GM19238 (cell line): ENCODE data around the gene HOXB6.

ENCODE experiments used
- DNase-seq: peaks from one replicate; pipeline ENCODE4 v3.0.0; 2011; ENCODE audit warnings: low spot score; ENCODE audit not compliant: insufficient read length

Gene HOXB6

DNA sequence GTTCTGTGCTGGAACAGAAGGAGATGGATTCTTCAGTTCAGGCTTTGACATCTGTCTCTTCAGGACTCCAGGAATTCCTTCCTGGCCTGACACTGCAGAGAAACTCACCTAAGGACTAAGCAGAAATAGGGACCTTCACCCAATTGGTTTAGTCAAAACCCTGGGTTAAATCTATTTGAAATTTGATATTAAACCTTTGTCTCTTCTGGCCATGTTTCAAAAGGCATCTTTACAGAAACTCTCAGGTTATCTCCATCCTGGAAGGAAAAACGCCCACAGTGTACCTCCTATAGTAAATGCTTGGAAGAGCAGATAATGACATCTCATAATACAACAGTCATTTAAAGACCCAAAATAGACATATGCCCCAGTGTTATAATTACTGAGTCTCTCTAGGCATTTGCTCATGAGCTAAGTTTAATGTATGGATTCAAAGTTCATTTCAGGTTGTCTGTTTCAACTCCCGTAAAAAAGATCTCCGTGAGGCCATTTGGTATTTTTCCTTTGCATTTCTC, 21.0 kb downstream of the HOXB6 start:
- no peak for DNase-seq

DNA sequence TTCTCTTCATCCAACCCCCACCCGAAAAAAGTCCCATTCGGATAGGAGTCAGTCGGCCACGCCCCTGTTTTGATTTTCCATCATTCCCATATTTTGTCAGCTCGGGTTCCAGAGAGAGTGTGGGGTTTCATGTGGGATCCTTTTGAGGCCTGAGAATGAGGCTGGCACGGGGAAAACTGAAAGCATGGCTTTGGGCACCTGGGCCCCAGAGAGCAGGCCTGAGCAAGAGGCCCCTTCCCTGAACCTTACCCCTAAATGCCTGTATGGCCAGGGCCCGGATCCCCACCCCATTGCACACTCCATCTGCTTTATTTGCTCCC, 22.1 kb downstream of the HOXB6 start:
- no peak for DNase-seq

DNA sequence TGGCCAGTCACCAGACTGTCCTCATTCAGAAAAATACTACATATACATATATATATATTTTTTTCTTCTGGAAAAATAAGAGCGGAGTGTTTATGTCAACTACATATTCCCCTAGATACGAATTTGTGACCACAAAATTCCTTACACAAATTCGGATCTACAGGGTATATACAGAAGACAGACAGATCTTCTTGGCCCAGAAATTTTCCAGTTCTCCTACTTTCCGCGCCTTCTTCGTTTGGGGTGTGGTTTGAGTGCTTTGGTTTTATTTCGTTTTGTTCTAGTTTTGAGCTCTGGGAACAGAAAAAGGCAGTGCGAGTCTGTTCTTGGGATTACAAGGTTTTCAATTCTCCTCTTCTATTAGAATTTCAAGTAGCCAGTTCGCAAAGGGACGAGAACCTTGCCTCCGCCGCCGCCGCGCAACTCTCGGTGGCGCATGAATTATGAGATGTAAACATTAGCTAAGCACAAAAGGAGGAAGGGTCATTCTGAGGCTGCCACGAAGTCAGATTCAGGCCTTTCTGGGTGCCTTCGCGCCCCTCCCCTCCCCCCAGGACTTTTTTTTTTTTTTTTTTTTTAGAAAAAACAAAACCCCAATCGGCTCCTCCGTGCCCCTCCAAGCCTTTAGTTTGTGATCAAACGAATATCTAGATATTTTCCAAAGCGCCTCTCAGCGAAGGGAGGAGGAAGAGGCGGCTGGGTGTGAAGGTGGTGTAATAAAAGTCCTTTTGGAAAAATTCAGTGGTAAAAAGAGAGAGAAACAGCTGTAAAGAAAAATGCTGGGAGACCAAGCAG, 24.8 kb downstream of the HOXB6 start:
- no peak for DNase-seq

DNA sequence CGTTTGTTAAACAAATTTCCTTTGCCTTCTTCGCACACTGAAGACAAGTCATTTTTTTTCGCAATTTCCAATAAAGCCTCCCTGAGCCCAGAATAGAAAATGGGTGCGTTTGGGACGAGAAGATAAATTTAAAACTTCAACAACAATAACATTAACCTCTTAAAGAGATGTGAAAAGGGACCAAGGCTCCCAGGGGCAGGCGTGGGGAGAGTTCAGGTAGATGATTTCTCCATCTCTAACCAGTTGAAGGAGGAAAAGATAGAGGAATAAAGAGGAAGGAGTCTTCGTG, 25.4 kb downstream of the HOXB6 start:
- DNase-seq, result no peak

DNA sequence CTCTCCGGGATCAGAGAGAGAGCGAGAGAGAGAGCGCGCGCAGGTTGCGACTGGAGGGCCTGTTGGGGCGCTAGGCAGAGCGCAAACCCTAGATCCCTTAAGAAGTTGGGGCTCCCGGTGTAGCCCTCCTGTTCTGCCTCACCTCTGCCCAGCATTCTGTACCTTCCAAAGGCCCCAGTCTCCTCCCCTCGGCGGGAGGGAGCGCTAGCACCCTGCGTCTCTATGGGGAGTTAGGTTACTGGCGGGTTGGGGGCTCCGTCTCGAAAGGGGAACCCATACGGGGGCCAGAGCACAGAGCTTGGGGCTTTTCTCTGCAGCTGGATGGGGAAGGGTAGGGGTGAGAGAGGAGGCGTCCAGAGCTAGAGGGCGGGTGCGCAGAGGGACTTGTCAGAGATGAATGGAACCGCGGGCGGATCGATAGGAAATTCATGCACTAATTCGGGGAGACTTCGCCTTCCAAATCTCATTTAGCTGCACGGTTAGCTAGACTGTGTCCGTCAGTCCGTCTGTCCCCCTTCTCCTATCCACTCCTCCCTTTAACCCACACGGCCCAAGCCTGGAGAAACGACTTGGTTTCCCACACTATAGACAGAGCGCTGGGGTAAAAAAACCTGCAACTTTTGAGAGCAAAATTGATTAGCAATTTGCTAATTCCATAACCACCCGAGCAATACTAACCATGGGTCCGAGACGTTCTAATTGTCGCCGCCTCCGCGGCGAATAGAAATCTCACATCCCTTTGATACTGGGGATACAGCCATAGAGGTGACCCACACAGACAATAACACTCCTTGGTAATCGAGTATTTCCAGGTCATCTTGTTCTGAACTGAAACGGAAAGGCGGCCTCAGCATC, 25.9 kb downstream of the HOXB6 start:
- no peak for DNase-seq

DNA sequence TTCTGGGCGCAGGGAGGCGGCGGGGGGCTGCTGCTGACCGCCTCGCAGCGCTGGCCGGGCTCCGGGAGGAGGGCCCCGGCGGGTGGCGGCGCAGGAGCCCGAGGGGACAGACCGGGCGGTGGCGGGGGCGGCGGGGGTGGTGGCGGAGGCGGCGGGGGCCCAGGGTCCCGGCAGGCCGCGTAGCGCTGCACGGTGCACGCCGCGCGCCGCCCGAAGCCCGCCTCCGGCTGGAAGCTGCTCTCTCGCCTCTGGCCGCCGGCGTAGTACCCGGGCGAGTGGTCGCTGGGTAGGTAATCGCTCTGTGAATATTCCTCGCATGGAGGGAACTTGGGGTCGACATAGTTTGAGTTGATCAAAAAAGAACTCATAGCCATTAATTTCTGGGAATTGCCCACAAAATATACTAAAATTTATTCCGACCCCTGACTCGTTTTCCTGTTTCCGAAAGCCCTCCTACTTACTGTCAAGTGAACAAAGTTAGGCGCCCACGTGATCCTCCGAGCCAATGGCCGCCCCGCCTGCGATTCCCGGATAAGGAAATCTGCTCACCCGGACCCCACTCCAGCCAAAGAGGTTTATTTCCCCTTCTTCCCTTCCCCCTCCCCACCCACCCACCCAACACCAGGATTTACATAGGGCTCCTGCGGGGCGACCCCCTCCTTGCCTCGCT, 26.7 kb downstream of the HOXB6 start, which contains the start of gene HOXB4:
Gene HOXB4, minus strand, starts transcription at position 405 of the 670 bp plus-strand sequence. Its CDS starts 31 bp downstream, at position 374.
- DNase-seq, result peak; percentile 82

DNA sequence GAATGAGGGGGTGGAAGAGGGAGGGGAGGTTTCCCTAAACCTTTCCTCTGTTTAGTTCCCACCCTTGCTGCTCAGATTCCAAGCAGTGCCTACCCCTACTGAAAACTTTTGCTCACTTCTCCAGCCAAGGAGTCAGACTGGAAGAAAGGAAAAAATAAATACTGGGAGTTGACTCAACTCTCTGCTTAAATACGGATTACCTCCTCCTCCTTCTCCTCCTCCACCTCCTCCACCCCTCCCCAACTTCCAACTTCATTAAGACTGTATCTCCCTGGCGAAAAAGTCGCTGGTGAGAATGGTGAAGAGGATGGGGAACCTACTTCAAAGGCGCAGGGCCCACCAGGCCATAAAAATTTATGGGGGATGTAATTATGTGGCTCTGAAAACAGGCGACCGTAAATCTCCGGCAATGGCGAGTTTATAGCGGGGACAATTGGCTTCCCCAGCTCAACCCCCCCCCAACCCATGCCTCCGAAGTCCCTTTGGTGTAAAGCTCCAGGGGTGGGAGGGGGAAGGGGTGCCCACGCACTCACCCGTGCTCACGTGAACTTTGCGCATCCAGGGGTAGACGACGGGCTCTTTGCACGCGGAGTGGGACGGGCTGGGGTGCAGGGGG, 27.3 kb downstream of the HOXB6 start:
- DNase-seq, result no peak

DNA sequence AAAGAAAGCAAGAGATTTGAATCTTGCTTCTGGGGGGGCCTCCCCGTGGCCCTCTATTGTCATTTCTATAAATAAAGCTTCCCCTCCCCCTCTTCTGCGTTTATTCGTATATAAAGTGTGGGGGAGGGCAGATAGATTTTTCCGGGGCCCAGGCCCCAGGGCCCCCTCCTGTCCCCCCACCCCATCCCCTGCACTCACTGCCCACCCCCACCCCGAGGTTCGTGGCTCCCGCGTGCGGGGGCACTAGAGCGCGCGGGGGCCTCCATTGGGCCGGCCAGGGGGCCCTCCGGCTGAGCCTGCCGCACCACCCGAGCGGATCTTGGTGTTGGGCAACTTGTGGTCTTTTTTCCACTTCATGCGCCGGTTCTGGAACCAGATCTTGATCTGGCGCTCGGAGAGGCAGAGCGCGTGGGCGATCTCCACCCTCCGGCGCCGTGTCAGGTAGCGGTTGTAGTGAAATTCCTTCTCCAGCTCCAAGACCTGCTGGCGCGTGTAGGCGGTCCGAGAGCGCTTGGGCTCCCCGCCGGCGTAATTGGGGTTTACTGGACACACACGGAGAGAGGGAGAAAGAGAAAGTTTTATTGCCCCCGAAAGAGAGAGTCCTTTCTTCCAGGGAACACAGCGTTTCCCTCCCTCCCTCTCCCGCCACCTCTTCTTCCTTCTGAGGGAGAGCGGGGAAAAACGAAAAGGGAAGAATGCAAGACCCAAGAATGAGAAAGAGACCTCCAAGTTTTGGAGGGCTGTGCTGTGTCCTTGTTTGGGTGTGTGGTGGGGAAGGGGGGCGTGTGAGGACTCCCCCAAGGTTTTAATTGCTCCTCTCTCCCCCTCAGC, 28.1 kb downstream of the HOXB6 start:
- DNase-seq, result no peak

DNA sequence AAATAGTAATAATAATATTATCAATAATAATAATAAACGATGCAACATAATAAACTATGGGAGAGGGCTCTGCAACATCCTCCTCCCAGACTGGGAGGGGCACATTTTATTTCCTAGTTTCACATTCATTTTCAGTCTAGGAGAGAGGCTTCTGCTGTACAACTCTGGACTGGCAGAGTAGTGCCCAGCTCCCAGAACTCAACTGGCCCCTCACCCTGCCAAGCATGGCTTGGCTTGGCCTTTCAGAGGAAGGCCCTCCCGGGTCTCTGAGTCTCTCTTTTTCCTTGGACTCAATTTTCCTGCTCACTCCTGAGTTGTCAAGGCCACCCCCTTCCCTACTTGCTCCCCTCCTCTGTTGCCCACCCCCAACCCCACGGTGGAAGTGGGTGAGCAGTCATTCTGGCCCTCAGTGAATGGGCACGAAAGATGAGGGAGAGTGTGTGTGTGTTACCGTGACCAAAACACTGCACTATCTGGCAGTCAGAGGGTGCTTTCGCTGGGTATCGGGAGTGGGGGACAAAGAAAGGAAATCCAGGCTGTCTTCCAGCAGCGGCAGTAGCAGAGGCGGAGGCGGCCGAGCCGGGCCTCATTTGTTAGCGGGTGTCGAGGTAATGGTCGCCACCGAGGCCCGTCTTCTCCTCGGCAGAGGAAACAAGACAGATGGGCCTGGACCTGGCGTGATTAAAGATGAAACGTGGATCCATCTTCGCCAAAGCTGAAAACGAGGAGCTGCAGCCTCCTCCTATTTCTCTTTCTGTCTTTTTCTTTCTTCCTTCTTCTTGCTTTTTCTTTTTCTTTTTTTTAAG, 28.9 kb downstream of the HOXB6 start:
- DNase-seq, result no peak

DNA sequence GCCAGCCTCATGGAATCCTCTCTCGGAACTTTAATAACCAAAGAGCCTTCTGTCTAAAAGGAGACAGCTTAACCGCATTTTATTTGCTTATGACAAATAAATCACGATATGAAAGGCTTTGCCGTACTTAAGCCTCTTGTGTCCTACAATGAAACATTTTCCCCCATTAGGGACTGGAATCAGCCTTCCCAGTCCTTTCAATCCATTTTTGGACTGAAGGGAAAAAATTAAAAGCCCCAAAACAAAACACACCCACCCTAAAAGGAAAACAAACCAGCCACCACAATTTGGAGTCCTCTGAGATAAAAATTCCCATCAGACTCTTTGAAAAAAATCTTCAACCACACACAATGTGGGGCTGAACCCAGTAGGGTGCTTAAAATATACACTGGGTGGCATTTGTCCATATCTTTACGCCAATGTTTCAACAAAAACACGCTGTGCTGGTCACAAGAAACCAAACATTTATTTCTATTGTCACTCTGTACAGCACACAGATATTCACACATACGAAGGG, 29.7 kb downstream of the HOXB6 start:
- DNase-seq, result no peak

DNA sequence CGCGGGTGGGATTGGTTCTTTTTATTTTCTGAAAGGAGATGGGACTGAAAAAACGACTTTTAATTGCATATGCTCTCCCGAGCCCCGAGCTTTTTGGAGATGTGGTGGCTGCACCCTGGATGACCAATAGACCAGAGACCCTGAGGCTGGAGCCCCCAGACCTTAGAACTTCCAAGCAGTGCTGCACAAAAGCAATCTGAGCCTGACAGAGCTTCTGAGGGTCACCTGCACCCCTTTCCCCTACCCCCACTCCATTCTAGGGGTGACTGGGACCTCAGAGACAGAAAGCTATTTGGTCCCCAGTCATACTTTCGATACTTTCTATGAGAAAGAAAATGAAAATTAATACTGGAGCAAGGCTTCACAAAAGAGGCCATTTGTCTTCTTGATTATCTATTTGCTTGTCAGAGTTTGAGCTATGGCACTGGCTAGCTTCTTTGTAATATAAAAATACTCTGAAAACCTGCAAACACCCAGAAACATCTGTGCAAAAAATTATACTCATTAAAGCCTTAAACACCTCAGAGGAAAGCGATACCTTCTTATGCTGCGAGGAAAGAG, 30.2 kb downstream of the HOXB6 start:
- no peak for DNase-seq

DNA sequence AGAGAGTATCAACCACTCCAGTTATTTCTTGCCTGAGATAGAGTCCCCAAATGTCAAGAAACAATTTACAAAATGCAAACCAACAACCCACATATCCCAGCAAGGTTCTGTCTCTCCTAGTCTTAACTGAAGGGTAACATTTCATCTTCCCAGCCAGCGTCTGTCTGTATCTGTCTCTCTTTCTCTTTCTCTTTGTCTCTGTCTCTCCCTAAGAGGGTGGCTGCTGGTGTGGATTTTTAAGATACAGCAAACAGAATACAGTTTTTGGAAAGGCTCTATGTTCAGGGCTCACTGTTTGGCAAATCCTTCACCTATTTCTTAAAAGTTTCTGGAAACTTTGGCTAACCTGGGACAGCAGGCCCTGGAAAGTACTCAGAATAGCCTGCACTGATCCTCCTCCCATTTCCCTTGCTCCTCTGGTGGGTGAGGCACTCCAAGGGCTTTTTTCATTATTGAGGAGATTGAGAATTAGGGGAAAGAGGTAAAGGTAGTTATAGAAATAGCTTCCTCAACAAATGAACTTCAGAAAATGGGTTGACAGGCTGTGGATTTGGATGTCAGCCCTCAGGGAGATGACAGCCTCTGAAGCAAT, 32.9 kb downstream of the HOXB6 start:
- no peak for DNase-seq

DNA sequence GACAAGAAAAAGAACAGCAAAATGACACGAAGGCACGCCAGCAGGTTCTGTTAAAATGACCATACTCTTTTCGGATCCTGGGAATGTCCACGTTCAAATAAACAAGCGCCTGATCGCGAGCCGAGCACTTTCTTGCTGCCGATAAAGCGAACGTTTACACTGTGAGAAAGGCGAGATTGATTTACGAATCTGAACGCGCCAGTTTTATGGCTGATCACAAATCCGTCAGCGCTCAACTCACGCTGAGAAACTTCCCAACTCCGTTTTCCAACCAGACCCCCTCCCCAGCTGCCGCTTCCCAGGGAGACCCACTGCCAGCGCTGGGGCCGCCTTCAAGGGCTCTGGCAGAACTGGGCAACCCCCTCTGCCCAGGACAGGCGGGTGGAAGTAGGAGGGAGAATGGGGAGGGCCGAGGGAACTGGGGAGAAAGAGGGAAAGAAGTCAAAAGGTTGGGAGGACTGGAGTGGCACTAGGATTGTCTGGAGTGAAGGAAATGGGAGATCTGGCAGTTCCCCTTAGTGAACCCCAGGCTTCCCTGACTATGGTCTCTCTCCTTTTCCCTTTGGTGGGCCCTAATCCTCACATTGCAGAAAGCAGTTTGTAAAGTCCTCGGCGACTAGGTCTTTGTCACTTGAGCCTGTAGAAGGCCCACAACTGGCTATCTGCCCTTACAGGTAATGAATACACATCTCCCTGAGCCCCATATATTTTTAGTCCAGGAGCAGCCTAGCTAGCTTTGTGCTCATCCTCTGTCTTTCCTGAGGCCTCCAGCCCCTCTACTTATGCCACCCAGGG, 33.6 kb downstream of the HOXB6 start:
- DNase-seq, result no peak

DNA sequence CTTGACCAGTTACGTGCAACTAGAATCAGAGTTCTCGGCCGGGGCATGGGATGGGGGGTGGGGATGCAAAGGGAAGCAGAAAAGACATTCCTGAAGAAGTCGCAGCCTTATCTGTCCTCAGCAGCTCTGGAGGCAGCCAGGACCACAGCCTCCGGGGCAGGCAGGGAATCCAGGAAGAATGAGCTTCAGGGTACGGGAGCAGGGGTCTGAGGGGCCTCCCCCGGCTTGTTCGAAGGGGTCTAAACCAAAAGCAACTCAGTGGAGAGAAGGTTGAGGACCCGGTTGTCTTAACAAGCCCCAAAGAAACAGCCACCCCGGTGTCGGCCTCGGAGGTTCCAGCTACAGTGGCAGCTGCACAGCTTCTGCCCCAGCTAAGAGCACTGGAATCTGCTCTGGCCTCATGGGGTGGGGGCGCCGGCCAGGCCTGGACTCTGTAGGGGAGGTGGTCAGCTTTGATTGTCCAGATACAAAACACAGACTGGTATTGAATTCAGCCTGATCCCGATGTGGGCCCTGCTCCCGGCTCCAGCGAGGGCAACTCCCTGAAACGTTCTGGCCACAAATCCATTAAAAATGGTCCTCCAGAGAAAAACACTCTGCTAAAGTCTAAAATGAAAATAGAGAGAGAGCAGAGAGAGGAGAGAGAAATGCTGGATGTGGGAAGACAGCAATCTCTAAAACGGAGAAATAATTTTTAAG, 34.3 kb downstream of the HOXB6 start:
- no peak for DNase-seq

DNA sequence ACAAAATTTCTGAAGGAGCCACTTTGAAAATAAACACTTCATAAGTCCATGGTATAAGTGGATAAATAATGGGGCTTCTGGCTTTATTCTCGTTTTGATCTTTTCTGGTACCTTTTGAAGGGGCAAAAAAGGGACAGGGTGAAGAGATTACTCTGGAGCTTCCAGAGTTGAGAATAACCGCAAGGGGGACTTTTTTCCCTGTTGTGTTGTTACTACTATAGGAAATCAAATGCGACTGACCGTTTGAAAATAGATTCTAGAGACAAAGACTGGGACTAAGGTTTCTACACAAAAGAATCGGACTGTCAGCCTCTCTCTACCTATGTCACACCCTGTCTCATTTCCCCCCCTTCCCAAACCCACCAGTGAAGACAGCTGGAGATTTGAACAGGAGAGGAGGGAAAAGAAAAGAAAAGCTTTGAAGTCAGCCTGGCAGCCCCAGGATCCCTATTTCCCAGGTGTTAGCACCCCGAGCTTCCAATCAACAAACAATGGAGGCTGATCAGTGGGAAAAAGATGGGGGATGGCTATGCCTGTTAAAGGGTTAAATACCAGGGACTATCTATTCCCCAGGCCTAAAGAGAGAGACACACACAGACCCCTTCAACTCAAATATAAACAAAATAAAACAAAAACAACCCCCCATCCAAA, 35.0 kb downstream of the HOXB6 start:
- no peak for DNase-seq

DNA sequence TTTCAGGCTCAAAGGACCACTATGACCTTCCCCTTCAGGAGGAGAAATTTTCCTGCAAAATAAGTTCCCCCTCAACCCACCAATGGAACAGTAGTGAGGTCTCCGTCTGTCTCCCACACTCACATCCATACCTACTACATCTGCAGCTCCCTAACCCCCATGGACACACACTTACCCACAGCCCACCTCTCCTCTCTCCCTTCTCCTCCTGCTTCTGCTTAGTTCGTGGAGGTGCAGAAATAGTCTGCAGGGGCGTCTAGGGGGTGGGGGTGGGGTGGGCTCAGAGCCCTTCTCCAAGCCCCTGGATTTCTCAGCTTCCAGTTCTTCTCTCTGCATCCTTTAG, 35.6 kb downstream of the HOXB6 start:
- DNase-seq, result no peak
